HTR-8/SVneo (cell line): Measurements from ENCODE around the gene EVX2.

Source experiments
- DNase-seq: peaks from one replicate; pipeline ENCODE4 v3.0.0; 2011; ENCODE audit warnings: low spot score, mixed read lengths; ENCODE audit not compliant: insufficient read length
- FAIRE-seq: peaks from 2 replicates; lab custom pipeline; 2011; peaks lifted over from hg19 to GRCh38; lab: Jason Lieb, UNC

Gene EVX2

GRCh38 chr2:176083796-176084261, at the start of gene EVX2:
TSS of gene EVX2 (minus strand) at chr2:176083962. CDS start at chr2:176083776, 186 bp downstream.
- DNase-seq: no peak

DNA sequence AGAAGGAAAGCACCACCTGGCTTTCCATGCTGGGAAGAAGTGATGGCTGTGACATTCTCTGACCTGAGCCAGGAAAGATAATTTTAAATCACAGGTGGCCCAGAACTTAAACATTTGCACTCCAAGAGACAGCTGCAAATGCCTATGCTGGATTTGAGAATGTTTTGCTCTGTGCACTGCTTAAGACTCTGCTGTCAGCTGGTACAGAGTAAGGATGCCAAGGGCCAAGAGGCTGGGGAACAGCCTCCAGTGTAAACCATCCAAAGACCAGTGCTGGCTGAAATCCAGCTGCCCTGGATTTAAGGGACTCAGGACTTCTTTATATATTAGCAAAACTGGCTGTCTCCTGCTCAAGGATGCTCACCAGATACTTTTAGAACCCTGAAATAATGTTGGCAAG, 49.6 kb upstream of the EVX2 start:
- no peak for FAIRE-seq
- DNase-seq: no peak

More at GRCh38 chr2:176083796-176084261, at the start of gene EVX2:
- no peak for FAIRE-seq

GRCh38 chr2:176132205-176133171, 48.7 kb upstream of the EVX2 start:
- FAIRE-seq (peak; percentile 9), DNase-seq (no peak)

GRCh38 chr2:176131848-176132158, 48.0 kb upstream of the EVX2 start:
- DNase-seq (no peak), FAIRE-seq (no peak)

- no peak for FAIRE-seq
These were observed 47.4 kb upstream of the EVX2 start for GRCh38 chr2:176130957-176131847.

GRCh38 chr2:176130147-176130956, 46.6 kb upstream of the EVX2 start:
- FAIRE-seq (peak; percentile 72), DNase-seq (no peak)

More at GRCh38 chr2:176130957-176131847, 47.4 kb upstream of the EVX2 start:
- no peak for DNase-seq

GRCh38 chr2:176129813-176130146, 46.0 kb upstream of the EVX2 start:
- DNase-seq: no peak
- FAIRE-seq: no peak

GRCh38 chr2:176128982-176129796, 45.4 kb upstream of the EVX2 start, which contains the start of gene HOXD8:
TSS of gene HOXD8 (plus strand) at chr2:176129705. CDS start at chr2:176130367, 662 bp downstream.
- peak; percentile 60 for FAIRE-seq
- DNase-seq: no peak

DNA sequence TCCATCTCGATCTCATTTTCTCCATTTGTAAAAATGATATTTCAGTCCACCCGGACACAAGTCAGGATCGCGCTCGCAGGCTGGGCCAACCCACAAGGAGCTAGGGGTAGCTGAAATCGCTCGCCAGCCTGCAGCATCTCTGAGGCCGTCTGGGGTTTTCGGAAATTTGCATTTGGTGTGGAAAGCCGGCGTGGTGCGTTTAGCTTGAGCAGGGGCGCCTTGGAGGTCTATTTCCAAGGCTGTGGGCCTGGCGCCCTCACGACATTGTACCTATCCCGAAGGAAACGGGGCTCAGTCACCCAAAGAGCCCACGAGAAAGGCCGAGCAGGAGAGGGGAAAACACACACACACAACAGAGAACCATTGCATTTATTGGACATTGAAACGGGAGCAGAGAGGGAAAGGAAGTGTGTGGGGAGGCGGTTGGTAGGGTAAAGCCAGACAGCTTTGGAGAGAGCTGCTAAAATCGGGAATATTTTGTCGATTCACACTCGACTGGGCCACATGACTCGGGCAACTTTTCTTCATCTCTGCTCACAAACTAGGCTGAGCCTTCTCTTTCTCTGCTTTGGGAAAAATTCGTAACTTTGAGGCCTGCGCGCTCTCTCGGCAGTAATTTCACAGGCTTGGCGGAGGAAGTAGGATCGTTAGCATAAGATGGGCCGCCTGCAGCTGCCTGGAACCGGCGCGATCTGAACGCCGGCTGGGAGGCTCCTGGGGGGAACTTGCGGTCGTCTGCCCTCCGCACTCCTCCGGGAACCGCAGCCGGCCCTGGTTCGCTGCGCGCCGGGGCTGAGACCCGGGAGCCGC, 44.6 kb upstream of the EVX2 start:
- no peak for FAIRE-seq
- no peak for DNase-seq

- DNase-seq: no peak
- FAIRE-seq: no peak
These were observed 44.0 kb upstream of the EVX2 start for GRCh38 chr2:176127774-176128072.

- no peak for FAIRE-seq
- no peak for DNase-seq
These were observed 43.4 kb upstream of the EVX2 start for GRCh38 chr2:176126929-176127773.

DNA sequence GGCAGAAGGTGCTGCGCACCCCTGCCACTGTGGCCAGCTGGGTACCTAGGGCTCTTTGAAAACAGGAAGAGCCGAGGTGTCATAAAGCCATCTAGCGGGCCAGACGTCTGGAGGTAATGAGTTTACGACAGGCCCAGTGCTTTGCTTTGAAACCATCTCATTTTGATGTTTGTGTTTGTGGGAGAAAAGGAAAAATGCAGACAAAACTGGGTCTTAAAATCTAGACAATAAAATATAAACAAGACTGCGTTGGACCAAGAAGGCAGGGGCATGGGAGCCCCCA, 42.0 kb upstream of the EVX2 start:
- FAIRE-seq (no peak), DNase-seq (no peak)

GRCh38 chr2:176124947-176125771, 41.4 kb upstream of the EVX2 start:
- DNase-seq (no peak), FAIRE-seq (no peak)

- DNase-seq (no peak), FAIRE-seq (no peak)
These were observed 40.6 kb upstream of the EVX2 start for GRCh38 chr2:176124110-176124946.

DNA sequence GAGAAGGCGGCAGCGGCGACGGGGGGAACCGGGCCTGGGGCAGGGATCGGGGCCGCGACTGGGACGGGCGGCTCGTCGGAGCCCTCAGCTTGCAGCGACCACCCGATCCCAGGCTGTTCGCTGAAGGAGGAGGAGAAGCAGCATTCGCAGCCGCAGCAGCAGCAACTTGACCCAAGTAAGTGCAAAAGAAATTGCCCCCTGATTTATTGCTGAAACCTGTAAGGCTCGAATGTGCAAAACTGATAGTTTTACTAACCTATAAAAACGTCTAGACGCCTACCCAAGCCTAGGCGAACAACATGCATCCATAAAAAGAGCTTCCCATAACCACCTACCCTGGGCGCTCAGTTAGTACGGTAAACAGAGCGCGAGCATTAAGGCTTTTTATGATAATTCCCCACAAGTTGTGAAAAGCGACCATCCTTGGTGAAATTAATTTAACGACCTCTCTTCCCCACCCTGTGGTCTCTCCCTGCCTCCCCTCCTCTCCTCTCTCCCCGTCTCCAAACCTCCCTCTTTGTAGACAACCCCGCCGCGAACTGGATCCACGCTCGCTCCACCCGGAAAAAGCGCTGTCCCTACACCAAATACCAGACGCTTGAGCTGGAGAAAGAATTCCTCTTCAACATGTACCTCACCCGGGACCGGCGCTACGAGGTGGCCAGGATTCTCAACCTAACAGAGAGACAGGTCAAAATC, 39.8 kb upstream of the EVX2 start:
- FAIRE-seq: no peak
- no peak for DNase-seq
